ENCODE measurements around the gene DIDO1.
"Not testable (repeated sequence)": the region's sequence is repeated elsewhere in the genome, so short reads cannot be mapped to it uniquely, and the experiment has no call there.

Gene DIDO1

GRCh38 chr20:62925420-62926228 lies 681 bp downstream of the DIDO1 start:
- peak; percentile 77 for DNase-seq

- DNase-seq: no peak
These were observed 1.3 kb downstream of the DIDO1 start for GRCh38 chr20:62925076-62925419.

GRCh38 chr20:62924442-62925075 lies 1.7 kb downstream of the DIDO1 start:
- DNase-seq: no peak

GRCh38 chr20:62923669-62924441 lies 2.5 kb downstream of the DIDO1 start:
- DNase-seq: no peak

- not testable (repeated sequence) for DNase-seq
These were observed 3.1 kb downstream of the DIDO1 start for GRCh38 chr20:62923059-62923668.

- DNase-seq: peak; percentile 68
These were observed 3.8 kb downstream of the DIDO1 start for GRCh38 chr20:62922451-62922921.

GRCh38 chr20:62921119-62921687 lies 5.1 kb downstream of the DIDO1 start:
- DNase-seq: peak; percentile 70

- DNase-seq: no peak
These were observed 6.2 kb downstream of the DIDO1 start for GRCh38 chr20:62920039-62920645.

GRCh38 chr20:62918831-62919230 lies 7.5 kb downstream of the DIDO1 start:
- DNase-seq: no peak

GRCh38 chr20:62918147-62918546 lies 8.2 kb downstream of the DIDO1 start:
- DNase-seq: no peak

- DNase-seq: no peak
These were observed 8.6 kb downstream of the DIDO1 start for GRCh38 chr20:62917720-62918119.

- DNase-seq: no peak
These were observed 9.4 kb downstream of the DIDO1 start for GRCh38 chr20:62916703-62917476.

- DNase-seq: no peak
These were observed 11.3 kb downstream of the DIDO1 start for GRCh38 chr20:62914970-62915457.

- no peak for DNase-seq
These were observed 11.9 kb downstream of the DIDO1 start for GRCh38 chr20:62914436-62914835.

- DNase-seq: no peak
These were observed 13.2 kb downstream of the DIDO1 start for GRCh38 chr20:62913043-62913630.

- no peak for DNase-seq
These were observed 14.5 kb downstream of the DIDO1 start for GRCh38 chr20:62911701-62912280.

- DNase-seq: no peak
These were observed 15.4 kb downstream of the DIDO1 start for GRCh38 chr20:62910777-62911497.

- no peak for DNase-seq
These were observed 16.0 kb downstream of the DIDO1 start for GRCh38 chr20:62910217-62910766.

- no peak for DNase-seq
These were observed 17.1 kb downstream of the DIDO1 start for GRCh38 chr20:62908971-62909791.
